Stimulated activated CD4-positive, alpha-beta T cell treated with anti-CD3 and anti-CD28 coated beads, Interleukin-15, amount 100 ng/mL, for 24 hours (primary cell): ENCODE data around the gene ARHGAP45.
"Not testable (repeated sequence)": the region's sequence is repeated elsewhere in the genome, so short reads cannot be mapped to it uniquely, and the experiment has no call there.

Experiments used
- DNase-seq: peaks from one replicate; pipeline ENCODE4 v3.0.0-alpha.2; 2020

ARHGAP45 gene, protein sequence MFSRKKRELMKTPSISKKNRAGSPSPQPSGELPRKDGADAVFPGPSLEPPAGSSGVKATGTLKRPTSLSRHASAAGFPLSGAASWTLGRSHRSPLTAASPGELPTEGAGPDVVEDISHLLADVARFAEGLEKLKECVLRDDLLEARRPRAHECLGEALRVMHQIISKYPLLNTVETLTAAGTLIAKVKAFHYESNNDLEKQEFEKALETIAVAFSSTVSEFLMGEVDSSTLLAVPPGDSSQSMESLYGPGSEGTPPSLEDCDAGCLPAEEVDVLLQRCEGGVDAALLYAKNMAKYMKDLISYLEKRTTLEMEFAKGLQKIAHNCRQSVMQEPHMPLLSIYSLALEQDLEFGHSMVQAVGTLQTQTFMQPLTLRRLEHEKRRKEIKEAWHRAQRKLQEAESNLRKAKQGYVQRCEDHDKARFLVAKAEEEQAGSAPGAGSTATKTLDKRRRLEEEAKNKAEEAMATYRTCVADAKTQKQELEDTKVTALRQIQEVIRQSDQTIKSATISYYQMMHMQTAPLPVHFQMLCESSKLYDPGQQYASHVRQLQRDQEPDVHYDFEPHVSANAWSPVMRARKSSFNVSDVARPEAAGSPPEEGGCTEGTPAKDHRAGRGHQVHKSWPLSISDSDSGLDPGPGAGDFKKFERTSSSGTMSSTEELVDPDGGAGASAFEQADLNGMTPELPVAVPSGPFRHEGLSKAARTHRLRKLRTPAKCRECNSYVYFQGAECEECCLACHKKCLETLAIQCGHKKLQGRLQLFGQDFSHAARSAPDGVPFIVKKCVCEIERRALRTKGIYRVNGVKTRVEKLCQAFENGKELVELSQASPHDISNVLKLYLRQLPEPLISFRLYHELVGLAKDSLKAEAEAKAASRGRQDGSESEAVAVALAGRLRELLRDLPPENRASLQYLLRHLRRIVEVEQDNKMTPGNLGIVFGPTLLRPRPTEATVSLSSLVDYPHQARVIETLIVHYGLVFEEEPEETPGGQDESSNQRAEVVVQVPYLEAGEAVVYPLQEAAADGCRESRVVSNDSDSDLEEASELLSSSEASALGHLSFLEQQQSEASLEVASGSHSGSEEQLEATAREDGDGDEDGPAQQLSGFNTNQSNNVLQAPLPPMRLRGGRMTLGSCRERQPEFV

DNA sequence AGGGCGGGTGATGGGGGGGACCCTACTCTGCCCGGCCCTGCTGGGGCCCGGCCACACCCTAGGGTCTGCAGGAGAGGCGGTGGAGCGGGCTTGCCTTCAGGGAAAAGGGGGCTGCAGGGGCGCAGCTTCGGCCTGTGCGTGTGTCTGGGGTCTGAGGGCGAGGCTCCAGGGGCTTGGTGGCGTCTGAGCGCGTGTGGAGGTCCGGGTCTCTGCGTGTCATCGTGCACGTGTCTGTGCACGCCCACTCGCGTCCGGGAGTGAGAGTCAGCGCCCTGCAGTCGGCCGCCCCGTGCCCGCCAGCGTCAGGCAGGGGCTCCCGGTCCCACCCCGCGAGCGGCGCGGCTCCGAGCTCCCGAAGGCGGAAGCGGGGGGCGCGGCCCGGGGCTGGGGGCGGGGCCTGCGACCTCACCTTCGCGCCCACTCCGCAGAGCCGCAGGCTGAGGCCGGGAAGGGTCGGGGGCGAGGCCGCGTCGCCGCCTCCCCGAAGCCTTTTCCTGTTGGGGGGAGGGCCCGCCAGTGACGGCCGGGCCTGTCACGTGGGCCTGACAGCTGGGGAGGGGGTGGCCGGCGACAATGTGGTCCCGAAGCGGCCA, at the start of gene ARHGAP45:
TSS of gene ARHGAP45 (plus strand) at position 420 of the 593 bp plus-strand sequence. CDS start 239 bp downstream, outside the sequence.
- peak; percentile 90 for DNase-seq

DNA sequence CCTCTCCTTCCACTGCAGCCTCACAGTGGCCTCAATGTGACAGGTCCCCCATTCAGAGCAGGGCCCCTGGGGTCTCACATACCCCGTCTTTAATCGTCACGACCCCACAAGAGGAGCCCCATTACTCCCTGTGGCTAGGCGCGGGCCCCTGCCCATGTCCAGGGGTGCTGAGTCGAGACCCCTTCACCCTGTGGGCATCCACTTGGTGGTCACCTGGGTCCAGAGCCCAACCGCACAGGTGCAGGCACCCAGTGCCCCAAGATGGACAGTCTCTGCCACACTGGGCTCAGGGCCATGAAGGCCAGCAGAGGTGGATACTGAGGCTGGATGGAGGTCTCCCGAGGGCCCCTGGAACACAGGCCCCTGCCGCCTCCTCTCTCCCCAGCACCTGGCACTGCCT, 49.1 kb upstream of the ARHGAP45 start:
- no peak for DNase-seq

DNA sequence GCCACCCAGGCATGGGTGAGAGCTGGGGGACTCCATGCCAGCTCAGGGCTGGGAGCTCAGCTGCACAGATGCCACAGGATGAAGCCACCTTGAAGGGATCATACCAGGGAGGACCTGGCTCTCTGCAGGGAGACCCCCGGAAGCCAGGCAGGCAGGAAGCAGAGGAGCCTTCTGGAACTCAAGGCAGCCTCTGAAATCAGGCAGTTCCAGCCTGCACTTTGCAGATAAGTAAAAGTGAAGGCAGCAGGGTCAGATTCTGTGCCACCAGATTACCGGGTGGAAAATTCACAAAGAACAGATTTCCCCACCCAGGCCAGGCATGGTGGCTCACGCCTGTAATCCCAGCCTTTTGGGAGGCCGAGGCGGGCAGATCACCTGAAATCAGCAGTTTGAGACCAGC, 48.6 kb upstream of the ARHGAP45 start:
- no peak for DNase-seq

DNA sequence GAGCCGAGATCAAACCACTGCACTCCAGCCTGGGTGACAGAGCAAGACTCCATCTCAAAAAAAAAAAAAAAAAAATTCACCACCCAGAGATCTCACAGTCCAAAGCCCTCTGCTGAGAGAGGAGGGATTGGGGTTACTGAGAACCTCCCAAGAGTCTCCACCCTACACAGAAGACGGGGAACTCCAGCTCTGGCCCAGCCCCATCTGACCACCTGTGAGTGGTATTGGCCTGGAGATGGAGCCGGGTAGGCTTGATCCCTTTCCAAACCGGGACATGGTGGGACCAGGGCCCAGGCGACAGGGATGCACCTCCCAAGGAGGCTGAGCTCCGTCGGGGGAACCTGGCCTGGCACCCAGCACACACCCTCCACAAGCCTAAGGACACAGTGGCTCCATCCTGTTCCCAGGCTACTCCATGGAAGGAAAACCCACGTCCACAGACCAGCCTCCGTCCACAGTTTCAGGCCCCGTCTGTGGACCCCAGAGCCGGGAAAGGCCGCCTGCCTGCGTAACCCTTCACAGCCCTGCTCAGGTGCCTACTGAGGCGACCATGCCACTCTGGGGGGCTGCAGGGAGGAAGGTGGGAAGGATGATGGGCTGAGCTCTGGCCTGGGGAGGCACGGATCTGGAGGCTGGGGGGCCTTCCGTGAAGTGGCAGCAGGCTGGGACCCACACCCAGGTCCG, 47.9 kb upstream of the ARHGAP45 start:
- DNase-seq: no peak

DNA sequence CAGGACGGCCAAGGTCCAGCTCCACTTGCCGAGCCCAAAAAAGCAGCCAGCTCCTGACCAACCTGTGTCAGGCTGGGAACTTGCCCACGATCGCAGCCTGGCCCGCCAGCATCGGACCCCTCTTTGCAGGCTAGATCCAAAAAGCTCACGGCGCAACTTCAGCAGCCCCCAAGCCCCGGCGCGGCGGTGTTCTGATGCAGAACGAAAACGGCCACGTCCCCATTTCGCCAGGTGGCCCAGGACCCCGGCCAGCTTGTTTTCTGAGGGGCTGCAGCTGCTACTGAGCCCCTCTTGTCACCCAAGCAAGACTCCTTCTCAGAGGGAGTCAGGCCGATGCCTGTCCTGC, 47.4 kb upstream of the ARHGAP45 start:
- DNase-seq: no peak

DNA sequence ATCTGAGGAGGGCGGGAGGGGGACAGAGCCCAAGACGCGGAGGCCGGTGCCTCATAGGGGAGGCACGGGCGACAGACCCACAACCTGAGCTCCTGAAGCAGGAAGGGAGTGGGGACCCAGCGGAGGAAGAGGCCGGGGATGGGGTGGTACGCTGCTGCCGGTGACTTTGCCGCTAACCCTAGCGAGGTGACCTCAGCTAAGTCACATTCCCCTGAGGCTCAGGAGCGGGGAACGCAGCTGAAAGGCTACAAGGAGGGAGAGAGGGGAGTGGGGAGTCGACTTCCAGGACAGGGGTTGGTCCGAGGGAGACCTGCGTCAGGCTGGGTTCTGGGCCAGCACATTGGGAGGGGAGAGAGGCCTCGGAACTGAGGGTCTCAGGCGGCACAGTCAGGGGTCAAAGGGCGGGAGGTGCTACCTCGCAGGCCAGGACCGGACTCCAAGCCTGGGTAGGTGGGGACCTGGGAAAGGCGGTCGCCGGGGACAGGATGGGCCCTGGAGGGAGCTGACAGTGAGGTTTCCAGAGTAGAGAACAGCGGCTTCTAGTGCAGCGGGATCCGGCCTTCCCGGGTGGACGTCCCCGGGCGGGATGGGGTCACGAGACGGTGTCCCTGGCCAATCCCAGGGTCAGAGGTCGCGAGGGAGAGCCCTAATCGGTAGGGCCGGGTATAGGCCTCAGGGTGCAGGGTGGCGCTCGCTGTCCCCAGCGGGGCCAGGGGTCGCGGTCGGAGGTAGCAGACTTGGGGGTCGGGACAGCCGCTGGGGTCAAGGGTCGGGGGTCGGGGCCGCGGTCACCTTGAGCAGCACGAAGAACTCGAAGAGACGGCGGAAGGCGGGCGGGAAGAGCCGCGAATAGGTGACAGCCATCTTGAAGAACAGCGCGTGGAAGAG, 46.7 kb upstream of the ARHGAP45 start:
- DNase-seq: no peak

DNA sequence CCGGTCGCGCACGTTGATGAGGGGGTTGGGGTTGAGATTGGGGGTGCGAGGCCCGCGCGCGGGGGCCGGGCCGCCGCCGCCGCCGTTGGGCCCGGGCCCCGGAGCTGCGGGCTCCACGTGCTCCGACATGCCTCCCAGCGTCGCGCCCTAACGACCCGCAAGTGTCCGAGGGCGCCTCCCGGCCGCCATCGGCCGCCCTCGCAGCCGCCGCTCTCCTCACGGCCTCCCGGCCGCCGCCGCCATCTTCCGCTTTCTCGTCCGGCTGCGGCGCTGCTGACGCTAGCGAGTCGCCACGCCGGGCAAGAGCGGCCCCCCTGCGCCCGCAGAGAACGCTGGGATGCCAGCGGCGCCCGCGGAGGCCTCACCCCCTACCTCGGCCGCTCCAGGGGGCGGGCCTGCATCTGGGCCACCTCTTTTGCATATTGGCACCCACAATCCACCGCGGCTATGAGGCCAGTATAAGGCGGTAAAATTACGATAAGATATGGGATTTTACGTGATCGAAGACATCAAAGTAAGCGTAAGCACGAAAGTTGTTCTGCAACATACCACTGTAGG, 46.0 kb upstream of the ARHGAP45 start, which contains the start of gene TMEM259:
TSS of gene TMEM259 (minus strand) at position 256 of the 558 bp plus-strand sequence. CDS start at position 129, 127 bp downstream.
- DNase-seq: peak; percentile 98

DNA sequence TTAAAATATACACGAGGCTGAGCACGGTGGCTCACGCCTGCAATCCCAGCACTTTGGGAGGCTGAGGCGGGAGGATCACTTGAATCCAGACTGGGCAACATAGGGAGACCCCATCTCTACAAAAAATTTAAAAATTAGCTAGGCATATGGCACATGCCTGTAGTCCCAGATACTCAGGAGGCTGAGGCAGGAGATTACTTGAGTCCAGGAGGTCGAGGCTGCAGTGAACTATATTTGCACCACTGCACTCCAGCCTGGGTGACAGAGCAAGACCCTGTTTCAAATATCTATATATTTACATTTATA, 43.1 kb upstream of the ARHGAP45 start:
- DNase-seq: not testable (repeated sequence)

DNA sequence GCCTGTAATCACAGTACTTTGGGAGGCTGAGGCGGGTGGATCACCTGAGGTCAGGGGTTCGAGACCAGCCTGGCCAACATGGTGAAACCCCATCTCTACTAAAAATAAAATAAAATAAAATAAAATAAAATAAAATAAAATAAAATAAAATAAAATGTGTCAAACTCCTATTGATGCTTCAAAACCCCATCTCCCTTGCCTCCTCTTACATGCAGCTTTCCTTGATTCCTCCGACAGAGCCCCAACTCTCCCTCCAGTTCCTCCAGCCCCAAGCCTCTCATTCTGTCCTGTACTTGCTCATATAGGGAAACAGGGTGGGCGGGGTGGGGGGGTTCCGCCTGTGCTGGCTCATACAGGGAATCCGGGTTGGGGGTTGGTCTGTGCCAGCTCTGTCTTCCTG, 41.9 kb upstream of the ARHGAP45 start:
- DNase-seq: not testable (repeated sequence)

DNA sequence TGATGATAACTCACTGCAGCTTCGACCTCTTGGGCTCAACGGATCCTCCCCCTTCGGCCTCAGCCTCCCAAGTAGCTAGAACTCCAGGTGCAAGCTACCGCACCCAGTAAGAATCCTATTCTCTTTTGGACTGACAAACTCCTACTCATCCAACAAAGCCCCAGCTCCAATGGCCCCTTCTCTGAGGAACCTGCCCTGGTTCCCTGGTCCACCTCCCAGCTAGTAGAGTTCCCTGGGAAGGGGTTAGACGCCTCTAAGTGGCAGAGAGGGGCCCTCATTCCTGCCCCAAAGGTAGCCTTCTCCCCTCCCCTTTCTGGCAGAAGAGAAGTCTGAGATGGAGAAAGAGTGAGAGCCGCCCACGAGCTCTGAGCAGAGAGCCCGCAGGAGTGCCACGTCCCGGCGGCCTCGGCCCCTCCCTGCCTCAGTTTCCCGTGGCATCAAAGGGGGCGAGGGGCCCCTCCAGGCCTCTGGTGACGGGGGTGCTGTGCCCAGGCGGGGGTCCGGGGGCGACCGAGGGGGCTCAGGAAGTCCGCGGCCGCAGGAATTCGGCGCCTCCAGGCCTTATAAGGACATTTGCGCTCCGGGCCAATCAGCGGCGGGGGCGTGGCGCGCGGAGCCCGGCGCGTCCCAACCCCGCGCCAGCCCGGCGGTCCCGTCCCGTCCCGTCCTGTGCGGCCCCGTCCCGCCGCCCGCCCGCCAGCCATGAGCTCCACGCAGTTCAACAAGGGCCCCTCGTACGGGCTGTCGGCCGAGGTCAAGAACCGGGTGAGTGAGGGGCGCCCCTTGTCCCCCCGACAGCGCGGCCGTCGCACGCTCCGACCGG, 40.8 kb upstream of the ARHGAP45 start, which contains the start of gene CNN2:
TSS of gene CNN2 (plus strand) at position 649 of the 823 bp plus-strand sequence. CDS start at position 703, 54 bp downstream.
- DNase-seq: peak; percentile 84

DNA sequence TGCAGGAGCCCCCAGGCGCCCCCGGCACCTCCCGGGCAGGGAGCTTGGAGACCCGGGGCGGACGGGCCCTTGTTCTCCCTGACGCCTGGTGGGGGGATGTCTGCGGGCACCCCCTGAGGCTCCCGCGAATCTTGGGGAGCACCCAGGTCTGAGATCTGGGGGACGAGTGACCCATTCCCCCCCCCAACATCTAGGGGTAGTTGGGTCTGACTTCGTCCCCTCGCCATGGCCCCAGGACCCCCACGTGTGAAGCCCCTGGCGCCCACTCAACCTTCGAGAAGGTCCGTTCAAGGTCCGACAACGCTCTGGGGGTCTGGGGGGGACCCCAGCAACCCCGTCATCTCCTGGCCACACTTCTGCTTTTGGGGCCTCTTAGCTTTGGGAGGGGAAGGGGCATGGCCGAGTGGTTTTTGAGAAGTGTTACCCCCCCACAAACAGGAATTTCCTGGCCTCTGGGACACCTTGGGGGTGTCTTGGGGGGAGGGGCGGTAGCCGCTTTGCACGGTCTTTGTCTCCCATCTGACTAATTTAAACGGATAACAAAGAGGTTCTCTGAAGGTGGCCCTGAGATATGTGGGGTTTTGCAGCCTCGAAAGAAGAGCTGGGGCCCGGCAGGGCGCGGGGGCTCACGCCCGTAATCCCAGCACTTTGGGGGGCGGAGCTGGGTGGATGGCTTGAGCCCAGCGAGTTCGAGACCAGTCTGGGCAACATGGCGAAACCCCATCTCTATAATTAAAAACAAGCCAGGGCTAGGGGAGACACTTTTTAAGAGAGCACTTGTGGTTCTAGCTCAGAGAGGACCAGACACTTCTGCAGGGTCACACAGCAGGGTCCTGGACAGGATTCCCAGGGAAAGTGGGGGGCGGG, 40.0 kb upstream of the ARHGAP45 start:
- peak; percentile 58 for DNase-seq

DNA sequence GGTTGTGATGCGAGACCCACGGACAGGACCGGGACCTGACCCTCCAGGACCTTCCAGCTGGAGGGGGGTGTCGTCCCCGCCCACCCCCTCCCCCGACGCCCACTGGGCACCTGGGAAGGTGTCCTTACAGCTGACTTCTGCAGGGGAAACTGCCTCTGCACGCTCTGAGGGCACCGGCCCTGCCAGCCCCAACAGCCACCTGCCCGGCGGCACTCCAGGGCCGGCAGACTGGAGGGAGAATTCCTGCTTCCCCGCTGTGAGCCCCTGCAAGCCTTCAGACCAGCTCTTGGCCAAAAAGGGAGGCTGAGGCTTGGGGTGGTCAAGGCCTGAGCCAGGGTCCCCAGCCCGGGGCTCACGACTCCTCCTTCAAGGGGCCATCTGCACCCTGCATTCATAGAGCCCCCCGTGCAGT, 39.3 kb upstream of the ARHGAP45 start:
- DNase-seq: peak; percentile 31

DNA sequence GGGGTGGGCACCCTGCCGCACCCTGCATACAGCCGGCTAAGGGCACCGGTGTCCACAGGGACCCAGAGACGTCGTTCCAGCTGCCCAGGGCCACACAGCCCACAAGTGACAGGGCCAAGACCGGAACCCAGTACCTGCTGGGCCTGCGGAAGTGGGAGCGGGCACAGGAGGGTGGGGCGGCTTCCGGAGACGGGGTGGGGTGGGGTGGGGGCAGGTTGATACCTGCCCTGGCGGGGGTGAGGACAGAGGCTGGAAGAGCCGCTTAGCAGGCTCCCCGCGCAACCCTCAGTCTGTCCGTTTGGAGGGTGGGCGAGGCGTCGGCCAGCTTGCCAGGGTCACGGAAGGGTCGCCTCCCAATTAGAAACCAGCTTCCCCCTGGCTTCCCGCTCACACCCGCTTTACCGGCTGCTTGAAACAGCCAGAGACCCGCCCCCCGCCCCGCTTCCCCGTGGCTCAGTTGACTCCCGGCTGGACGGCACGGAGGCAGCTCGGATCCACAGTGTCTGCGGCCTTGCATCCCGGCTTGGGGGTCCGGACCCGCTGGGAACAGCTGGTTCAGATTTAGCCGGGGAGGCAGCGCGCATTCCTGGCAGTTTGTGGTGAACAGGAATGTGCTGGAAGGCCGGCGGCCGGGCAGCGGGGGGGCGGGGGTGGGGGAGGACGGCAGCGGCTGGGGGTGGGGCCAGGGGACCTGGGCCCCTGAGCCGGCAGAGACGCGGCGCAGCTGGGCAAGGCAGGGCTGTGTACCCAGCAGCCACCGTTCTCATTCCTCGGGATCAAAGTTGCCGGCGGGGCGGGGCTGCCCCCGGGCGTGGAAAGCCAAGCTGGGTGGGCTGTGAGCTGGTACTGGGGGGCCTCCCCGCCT, 38.7 kb upstream of the ARHGAP45 start:
- DNase-seq: peak; percentile 71

DNA sequence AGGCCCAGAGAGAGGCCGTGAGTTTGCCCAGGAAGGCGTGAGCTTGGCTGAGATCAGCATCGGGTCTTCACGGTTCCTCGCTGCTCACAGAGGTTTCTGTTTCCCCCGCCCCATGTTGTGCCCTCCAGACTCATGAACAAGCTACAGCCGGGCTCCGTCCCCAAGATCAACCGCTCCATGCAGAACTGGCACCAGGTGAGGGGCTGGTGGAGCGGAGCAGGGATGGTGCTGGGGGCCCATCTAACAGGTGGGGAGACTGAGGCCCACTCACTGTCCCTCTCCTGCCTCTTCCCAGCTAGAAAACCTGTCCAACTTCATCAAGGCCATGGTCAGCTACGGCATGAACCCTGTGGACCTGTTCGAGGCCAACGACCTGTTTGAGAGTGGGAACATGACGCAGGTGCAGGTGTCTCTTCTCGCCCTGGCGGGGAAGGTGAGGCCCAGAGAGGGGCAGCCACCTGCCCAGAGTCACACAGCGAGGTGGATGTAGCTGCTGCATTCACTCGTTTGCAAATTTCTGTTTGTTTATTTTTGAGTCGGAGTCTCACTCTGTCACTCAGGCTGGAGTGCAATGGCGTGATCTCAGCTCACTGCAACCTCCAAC, 34.6 kb upstream of the ARHGAP45 start:
- DNase-seq: no peak

DNA sequence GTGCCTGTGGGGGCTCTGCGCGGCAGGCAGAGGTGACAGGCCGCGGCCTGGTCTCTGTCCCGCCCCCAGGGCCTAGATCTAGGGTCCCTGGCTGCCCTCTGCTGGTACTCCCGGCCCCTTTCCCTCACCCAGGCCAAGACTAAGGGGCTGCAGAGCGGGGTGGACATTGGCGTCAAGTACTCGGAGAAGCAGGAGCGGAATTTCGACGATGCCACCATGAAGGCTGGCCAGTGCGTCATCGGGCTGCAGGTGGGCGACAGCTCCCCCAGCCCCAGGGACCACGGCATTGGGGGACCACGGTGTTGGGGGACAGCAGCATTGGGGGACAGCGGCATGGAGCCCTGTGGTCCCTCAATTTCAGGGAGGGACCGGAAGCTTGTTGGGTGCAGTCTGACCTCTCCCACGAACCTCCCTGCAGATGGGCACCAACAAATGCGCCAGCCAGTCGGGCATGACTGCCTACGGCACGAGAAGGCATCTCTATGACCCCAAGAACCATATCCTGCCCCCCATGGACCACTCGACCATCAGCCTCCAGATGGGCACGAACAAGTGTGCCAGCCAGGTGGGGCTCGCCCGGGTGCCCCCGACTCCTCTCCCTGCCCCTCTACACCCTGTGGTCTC, 30.9 kb upstream of the ARHGAP45 start:
- no peak for DNase-seq

DNA sequence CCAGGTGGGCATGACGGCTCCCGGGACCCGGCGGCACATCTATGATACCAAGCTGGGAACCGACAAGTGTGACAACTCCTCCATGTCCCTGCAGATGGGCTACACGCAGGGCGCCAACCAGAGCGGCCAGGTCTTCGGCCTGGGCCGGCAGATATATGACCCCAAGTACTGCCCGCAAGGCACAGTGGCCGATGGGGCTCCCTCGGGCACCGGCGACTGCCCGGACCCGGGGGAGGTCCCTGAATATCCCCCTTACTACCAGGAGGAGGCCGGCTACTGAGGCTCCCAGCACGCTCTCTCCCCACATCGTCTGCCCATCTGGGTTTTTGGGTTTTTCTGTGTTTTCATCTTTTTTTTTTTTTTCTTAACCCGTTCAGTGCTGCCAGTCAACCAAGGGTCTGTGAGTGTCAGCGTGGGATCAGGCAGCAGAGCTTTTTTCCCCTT, 29.3 kb upstream of the ARHGAP45 start:
- no peak for DNase-seq
